ENCODE measurements around the gene HOXB2. TPM values are rescaled to one million over a fixed set of nuclear protein-coding genes. Genes with fewer than 3 reads are reported as not detected.

HOXB2 gene
- total and polyA plus RNA-seq, 2 experiments from 2014 or later, result not detected

DNA sequence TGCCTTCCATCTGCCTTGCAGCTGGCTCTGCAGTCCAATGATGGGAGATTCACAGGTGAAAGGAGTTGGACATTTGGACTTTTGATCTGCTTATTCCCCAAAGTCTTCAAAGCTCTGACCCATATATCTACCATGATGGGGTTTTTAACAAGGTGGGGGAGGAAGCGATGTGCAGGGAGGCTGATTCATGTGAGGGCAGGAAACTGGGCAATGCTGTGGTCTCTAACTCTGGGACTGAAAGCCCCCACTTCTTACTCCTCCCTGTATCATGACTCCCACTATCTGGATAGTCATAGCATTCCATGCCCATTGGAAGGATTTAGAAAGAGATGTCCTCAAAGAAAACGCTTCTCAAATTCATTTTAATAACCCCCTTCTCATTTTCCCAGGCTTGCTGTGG is 30.4 kb downstream of the HOXB2 start:
- Mint-ChIP-seq H3K27me3 (ENCODE audit: insufficient read depth, low read depth, poor library complexity) (peaks cover 26% of the 10 kb centered on the region), H3K27ac (no peak overlapping the region), H3K36me3 (ENCODE audit: low read depth) (no peaks in the 10 kb centered on the region), H3K4me3 (no peak overlapping the region), H3K4me1 (peaks cover 32% of the 10 kb centered on the region), H3K9me3 (no peaks in the 10 kb centered on the region)
- Histone ChIP-seq H3K36me3 (ENCODE audit: insufficient read depth) (no peaks in the 10 kb centered on the region), H3K79me2 (replicated peaks; ENCODE audit: insufficient read depth) (no peaks in the 10 kb centered on the region), H3K9me2 (ENCODE audit: insufficient read depth) (no peaks in the 10 kb centered on the region), H3K4me3 (no peak overlapping the region), H3K27me3 (ENCODE audit: insufficient read depth) (peaks cover 38% of the 10 kb centered on the region), H3F3A (replicated peaks; ENCODE audit: low read depth) (0 out of 2 replicates have a peak, but pooled peaks cover 4% of the 10 kb centered on the region), H3K4me1 (ENCODE audit: insufficient read depth) (peaks cover 38% of the 10 kb centered on the region), H2AFZ (no peak overlapping the region), H3K4me2 (peak overlapping the region; percentile 36; the same call in 1 of the 2 replicates), H3K27ac (ENCODE audit: low read depth) (no peak overlapping the region), H4K20me1 (replicated peaks; ENCODE audit: insufficient read depth) (no peaks in the 10 kb centered on the region)
- ATAC-seq (no peak), DNase-seq (ENCODE audit: low spot score) (no peak)
- TF ChIP-seq NANOG (IDR thresholded peaks at IDR 0.05; ENCODE audit: borderline replicate concordance), result no peak
- TF ChIP-seq, protein P1, sequence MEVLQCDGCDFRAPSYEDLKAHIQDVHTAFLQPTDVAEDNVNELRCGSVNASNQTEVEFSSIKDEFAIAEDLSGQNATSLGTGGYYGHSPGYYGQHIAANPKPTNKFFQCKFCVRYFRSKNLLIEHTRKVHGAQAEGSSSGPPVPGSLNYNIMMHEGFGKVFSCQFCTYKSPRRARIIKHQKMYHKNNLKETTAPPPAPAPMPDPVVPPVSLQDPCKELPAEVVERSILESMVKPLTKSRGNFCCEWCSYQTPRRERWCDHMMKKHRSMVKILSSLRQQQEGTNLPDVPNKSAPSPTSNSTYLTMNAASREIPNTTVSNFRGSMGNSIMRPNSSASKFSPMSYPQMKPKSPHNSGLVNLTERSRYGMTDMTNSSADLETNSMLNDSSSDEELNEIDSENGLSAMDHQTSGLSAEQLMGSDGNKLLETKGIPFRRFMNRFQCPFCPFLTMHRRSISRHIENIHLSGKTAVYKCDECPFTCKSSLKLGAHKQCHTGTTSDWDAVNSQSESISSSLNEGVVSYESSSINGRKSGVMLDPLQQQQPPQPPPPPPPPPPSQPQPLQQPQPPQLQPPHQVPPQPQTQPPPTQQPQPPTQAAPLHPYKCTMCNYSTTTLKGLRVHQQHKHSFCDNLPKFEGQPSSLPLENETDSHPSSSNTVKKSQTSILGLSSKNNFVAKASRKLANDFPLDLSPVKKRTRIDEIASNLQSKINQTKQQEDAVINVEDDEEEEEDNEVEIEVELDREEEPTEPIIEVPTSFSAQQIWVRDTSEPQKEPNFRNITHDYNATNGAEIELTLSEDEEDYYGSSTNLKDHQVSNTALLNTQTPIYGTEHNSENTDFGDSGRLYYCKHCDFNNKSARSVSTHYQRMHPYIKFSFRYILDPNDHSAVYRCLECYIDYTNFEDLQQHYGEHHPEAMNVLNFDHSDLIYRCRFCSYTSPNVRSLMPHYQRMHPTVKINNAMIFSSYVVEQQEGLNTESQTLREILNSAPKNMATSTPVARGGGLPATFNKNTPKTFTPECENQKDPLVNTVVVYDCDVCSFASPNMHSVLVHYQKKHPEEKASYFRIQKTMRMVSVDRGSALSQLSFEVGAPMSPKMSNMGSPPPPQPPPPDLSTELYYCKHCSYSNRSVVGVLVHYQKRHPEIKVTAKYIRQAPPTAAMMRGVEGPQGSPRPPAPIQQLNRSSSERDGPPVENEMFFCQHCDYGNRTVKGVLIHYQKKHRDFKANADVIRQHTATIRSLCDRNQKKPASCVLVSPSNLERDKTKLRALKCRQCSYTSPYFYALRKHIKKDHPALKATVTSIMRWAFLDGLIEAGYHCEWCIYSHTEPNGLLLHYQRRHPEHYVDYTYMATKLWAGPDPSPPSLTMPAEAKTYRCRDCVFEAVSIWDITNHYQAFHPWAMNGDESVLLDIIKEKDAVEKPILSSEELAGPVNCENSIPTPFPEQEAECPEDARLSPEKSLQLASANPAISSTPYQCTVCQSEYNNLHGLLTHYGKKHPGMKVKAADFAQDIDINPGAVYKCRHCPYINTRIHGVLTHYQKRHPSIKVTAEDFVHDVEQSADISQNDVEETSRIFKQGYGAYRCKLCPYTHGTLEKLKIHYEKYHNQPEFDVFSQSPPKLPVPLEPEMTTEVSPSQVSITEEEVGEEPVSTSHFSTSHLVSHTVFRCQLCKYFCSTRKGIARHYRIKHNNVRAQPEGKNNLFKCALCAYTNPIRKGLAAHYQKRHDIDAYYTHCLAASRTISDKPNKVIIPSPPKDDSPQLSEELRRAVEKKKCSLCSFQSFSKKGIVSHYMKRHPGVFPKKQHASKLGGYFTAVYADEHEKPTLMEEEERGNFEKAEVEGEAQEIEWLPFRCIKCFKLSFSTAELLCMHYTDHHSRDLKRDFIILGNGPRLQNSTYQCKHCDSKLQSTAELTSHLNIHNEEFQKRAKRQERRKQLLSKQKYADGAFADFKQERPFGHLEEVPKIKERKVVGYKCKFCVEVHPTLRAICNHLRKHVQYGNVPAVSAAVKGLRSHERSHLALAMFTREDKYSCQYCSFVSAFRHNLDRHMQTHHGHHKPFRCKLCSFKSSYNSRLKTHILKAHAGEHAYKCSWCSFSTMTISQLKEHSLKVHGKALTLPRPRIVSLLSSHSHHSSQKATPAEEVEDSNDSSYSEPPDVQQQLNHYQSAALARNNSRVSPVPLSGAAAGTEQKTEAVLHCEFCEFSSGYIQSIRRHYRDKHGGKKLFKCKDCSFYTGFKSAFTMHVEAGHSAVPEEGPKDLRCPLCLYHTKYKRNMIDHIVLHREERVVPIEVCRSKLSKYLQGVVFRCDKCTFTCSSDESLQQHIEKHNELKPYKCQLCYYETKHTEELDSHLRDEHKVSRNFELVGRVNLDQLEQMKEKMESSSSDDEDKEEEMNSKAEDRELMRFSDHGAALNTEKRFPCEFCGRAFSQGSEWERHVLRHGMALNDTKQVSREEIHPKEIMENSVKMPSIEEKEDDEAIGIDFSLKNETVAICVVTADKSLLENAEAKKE (CRISPR knock-in tag; IDR thresholded peaks at IDR 0.05), result no peak
- no peak for TF ChIP-seq POLR2AphosphoS5 (IDR thresholded peaks at IDR 0.05; ENCODE audit: low read depth)
- no peak for TF ChIP-seq CREB1 (CRISPR knock-in tag; IDR thresholded peaks at IDR 0.05; ENCODE audit: low read depth)
- TF ChIP-seq STAT1 (IDR thresholded peaks at IDR 0.05; ENCODE audit: unreplicated experiment), result no peak
- no peak for TF ChIP-seq EZH2phosphoT487 (IDR thresholded peaks at IDR 0.05; ENCODE audit: unreplicated experiment)
- TF ChIP-seq ZNF331 (CRISPR knock-in tag; IDR thresholded peaks at IDR 0.05; ENCODE audit: low read depth), result no peak
- TF ChIP-seq JUNB (IDR thresholded peaks at IDR 0.05; ENCODE audit: unreplicated experiment), result no peak
- TF ChIP-seq ZNF114 (CRISPR knock-in tag; IDR thresholded peaks at IDR 0.05), result no peak

Data from GM23338 (cell line).